Hepatocyte (in vitro differentiated cells): ENCODE results near the gene POU3F4.

ENCODE experiments used
- EZH2 ChIP-seq: fragments of 200-600 bp; sonication (generic); IDR thresholded peaks from 2 replicates; pipeline ENCODE4 v1.6.1; 2016; ENCODE audit warnings: antibody characterized with exemption, mild to moderate bottlenecking, borderline replicate concordance
- EZH2phosphoT487 ChIP-seq: fragments of 200-600 bp; sonication (generic); IDR thresholded peaks from one replicate; pipeline ENCODE4 v1.6.1; 2018; ENCODE audit warnings: antibody characterized with exemption, mild to moderate bottlenecking, low read depth, moderate library complexity; ENCODE audit not compliant: unreplicated experiment, severe bottlenecking
- TF ChIP-seq, protein P1 (sequence below): fragments of 200-600 bp; sonication (generic); IDR thresholded peaks from 2 replicates; pipeline ENCODE4 v1.5.1; 2016; ENCODE audit warnings: antibody characterized with exemption, mild to moderate bottlenecking; ENCODE audit not compliant: poor library complexity

DNA sequence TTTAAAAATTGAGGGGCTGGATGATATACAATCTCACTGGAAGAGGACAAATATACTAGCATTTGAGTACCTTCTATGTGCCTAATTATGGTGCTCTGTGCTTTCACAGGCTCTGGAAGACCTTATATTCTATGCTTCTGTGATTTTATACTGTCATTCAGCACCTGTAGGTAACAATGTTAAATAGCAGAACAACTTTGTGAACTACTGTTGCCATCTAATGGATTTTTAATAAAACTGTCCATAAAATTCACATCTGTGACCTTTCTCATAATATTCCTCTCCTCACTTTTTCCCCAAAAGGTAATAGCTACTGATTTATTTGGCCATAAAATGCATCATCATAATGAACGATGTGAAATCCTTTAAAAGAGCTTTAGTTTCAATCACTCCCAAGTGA lies 21.9 kb downstream of the POU3F4 start:
- TF ChIP-seq, protein P1, sequence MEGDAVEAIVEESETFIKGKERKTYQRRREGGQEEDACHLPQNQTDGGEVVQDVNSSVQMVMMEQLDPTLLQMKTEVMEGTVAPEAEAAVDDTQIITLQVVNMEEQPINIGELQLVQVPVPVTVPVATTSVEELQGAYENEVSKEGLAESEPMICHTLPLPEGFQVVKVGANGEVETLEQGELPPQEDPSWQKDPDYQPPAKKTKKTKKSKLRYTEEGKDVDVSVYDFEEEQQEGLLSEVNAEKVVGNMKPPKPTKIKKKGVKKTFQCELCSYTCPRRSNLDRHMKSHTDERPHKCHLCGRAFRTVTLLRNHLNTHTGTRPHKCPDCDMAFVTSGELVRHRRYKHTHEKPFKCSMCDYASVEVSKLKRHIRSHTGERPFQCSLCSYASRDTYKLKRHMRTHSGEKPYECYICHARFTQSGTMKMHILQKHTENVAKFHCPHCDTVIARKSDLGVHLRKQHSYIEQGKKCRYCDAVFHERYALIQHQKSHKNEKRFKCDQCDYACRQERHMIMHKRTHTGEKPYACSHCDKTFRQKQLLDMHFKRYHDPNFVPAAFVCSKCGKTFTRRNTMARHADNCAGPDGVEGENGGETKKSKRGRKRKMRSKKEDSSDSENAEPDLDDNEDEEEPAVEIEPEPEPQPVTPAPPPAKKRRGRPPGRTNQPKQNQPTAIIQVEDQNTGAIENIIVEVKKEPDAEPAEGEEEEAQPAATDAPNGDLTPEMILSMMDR, result no peak
- TF ChIP-seq EZH2, result no peak
- TF ChIP-seq EZH2phosphoT487, result no peak
